HEK293 (cell line): ENCODE data around the gene MLLT6.

Experiments
- FEZF1 ChIP-seq: fragments of 450-650 bp; formaldehyde crosslinking; IDR thresholded peaks from 2 replicates; pipeline ENCODE4 v1.5.1; 2016; ENCODE audit warnings: missing biosample characterization, missing genetic modification characterization
- PRDM1 ChIP-seq: fragments of 450-650 bp; formaldehyde crosslinking; IDR thresholded peaks from 2 replicates; pipeline ENCODE4; 2016; ENCODE audit warnings: missing biosample characterization, missing genetic modification characterization
- REPIN1 ChIP-seq: fragments of 450-650 bp; formaldehyde crosslinking; IDR thresholded peaks from 2 replicates; pipeline ENCODE4 v1.5.1; 2017; ENCODE audit warnings: missing biosample characterization, missing genetic modification characterization, low read depth
- ZBTB48 ChIP-seq: fragments of 450-650 bp; formaldehyde crosslinking; IDR thresholded peaks from 2 replicates; pipeline ENCODE4 v1.5.1; 2016; ENCODE audit warnings: missing biosample characterization, missing genetic modification characterization
- ZNF112 ChIP-seq: fragments of 450-650 bp; formaldehyde crosslinking; IDR thresholded peaks from 2 replicates; pipeline ENCODE4 v1.5.0; 2017; ENCODE audit warnings: missing biosample characterization, missing genetic modification characterization
- ZNF140 ChIP-seq: fragments of 450-650 bp; formaldehyde crosslinking; IDR thresholded peaks from 2 replicates; pipeline ENCODE4 v1.5.1; 2016; ENCODE audit warnings: missing biosample characterization, missing genetic modification characterization
- ZNF157 ChIP-seq: fragments of 450-650 bp; formaldehyde crosslinking; IDR thresholded peaks from 2 replicates; pipeline ENCODE4 v1.5.1; 2016; ENCODE audit warnings: missing biosample characterization, missing genetic modification characterization
- ZNF16 ChIP-seq: fragments of 450-650 bp; formaldehyde crosslinking; IDR thresholded peaks from 2 replicates; pipeline ENCODE4 v1.5.1; 2016; ENCODE audit warnings: low read depth, missing biosample characterization, missing genetic modification characterization
- ZNF184 ChIP-seq: fragments of 450-650 bp; IDR thresholded peaks from 2 replicates; pipeline ENCODE4 v1.5.1; 2018; ENCODE audit warnings: missing biosample characterization, mild to moderate bottlenecking, missing genetic modification characterization
- ZNF23 ChIP-seq: fragments of 450-650 bp; formaldehyde crosslinking; IDR thresholded peaks from 2 replicates; pipeline ENCODE4 v1.5.1; 2016; ENCODE audit warnings: missing biosample characterization, missing genetic modification characterization, borderline replicate concordance
- ZNF24 ChIP-seq: fragments of 450-650 bp; formaldehyde crosslinking; IDR thresholded peaks from 2 replicates; pipeline ENCODE4 v1.5.1; 2016; ENCODE audit warnings: missing biosample characterization, missing genetic modification characterization
- ZNF292 ChIP-seq: fragments of 450-650 bp; formaldehyde crosslinking; IDR thresholded peaks from 2 replicates; pipeline ENCODE4 v1.5.1; 2016; ENCODE audit warnings: low read depth, missing biosample characterization, missing genetic modification characterization, borderline replicate concordance
- ZNF350 ChIP-seq: fragments of 450-650 bp; formaldehyde crosslinking; IDR thresholded peaks from 2 replicates; pipeline ENCODE4 v1.5.0; 2017; ENCODE audit warnings: missing biosample characterization, mild to moderate bottlenecking, missing genetic modification characterization
- ZNF366 ChIP-seq: fragments of 450-650 bp; formaldehyde crosslinking; conservative IDR thresholded peaks from 2 replicates; pipeline ENCODE4 v1.5.1; 2016; ENCODE audit warnings: missing biosample characterization, missing genetic modification characterization
- ZNF488 ChIP-seq: fragments of 450-650 bp; formaldehyde crosslinking; IDR thresholded peaks from 2 replicates; pipeline ENCODE4 v1.5.1; 2016; ENCODE audit warnings: missing biosample characterization, missing genetic modification characterization
- ZNF585B ChIP-seq: fragments of 450-650 bp; formaldehyde crosslinking; IDR thresholded peaks from 2 replicates; pipeline ENCODE4 v1.5.1; 2016; ENCODE audit warnings: missing biosample characterization, missing genetic modification characterization
- ZNF621 ChIP-seq: fragments of 450-650 bp; formaldehyde crosslinking; IDR thresholded peaks from 2 replicates; pipeline ENCODE4 v1.5.1; 2017; ENCODE audit warnings: missing biosample characterization, missing genetic modification characterization
- ZNF639 ChIP-seq: fragments of 450-650 bp; formaldehyde crosslinking; IDR thresholded peaks from 2 replicates; pipeline ENCODE4 v1.5.1; 2016; ENCODE audit warnings: missing biosample characterization, missing genetic modification characterization
- ZNF654 ChIP-seq: fragments of 450-650 bp; formaldehyde crosslinking; IDR thresholded peaks from 2 replicates; pipeline ENCODE4 v1.5.1; 2016; ENCODE audit warnings: low read depth, missing biosample characterization, missing genetic modification characterization
- ZNF830 ChIP-seq: fragments of 450-650 bp; IDR thresholded peaks from 2 replicates; pipeline ENCODE4 v1.5.0; 2018; ENCODE audit warnings: missing biosample characterization, missing genetic modification characterization, low read depth, mild to moderate bottlenecking, moderate library complexity
- ZSCAN23 ChIP-seq: fragments of 450-650 bp; formaldehyde crosslinking; IDR thresholded peaks from 2 replicates; pipeline ENCODE4 v1.5.1; 2016; ENCODE audit warnings: missing biosample characterization, missing genetic modification characterization
- TF ChIP-seq, protein P1 (sequence below): fragments of 450-650 bp; formaldehyde crosslinking; IDR thresholded peaks from 2 replicates; pipeline ENCODE4 v1.5.1; 2016; ENCODE audit warnings: missing biosample characterization, missing genetic modification characterization
- TF ChIP-seq, protein P2 (sequence below): fragments of 450-650 bp; formaldehyde crosslinking; IDR thresholded peaks from 2 replicates; pipeline ENCODE4 v1.5.1; 2016; ENCODE audit warnings: missing biosample characterization, missing genetic modification characterization
- TF ChIP-seq, protein P3 (sequence below): fragments of 450-650 bp; formaldehyde crosslinking; IDR thresholded peaks from 2 replicates; pipeline ENCODE4 v1.5.1; 2016; ENCODE audit warnings: missing biosample characterization, missing genetic modification characterization
- TF ChIP-seq, protein P4 (sequence below): sonication (generic); formaldehyde crosslinking; IDR thresholded peaks from 2 replicates; pipeline ENCODE4 v1.8.1; 2022; ENCODE audit warnings: mild to moderate bottlenecking, moderate library complexity, missing genetic modification reagents

Gene MLLT6

DNA sequence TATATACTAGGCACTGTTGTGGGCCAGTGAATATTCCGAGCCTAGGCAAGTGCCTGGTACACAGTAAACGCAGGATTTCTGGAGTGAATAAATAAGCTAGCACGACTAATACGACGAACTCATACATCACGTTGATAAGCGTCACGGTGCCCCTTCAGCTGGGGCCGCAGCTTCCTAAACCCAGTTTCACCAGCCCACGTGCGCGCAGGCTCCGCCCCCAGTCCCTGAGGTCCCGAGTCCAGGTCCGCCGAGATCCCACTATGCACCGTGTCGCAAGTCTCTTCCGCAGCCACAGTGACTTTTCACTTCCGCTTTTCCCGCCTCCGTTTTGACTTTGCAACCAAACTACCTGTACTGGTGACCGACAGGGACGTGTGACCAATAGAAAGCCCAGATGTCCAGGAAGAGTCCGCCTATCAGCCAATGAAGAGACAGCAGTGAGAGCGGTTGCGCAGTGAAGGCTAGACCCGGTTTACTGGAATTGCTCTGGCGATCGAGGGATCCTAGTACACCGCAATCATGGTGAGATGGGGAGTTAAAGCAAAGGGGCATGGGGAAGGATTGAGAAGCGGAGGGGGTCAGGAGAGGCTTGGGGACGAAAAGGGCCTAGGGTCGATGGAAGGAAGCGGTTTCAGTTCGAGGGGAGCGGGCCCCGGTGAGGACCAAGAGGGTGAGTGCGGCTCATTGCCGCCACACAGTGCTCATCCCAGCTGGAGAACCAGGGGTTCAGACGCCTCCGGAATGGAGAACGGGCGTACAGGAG is 47.4 kb downstream of the MLLT6 start, which contains the start of gene PSMB3 (continued):
- TF ChIP-seq, protein P1, sequence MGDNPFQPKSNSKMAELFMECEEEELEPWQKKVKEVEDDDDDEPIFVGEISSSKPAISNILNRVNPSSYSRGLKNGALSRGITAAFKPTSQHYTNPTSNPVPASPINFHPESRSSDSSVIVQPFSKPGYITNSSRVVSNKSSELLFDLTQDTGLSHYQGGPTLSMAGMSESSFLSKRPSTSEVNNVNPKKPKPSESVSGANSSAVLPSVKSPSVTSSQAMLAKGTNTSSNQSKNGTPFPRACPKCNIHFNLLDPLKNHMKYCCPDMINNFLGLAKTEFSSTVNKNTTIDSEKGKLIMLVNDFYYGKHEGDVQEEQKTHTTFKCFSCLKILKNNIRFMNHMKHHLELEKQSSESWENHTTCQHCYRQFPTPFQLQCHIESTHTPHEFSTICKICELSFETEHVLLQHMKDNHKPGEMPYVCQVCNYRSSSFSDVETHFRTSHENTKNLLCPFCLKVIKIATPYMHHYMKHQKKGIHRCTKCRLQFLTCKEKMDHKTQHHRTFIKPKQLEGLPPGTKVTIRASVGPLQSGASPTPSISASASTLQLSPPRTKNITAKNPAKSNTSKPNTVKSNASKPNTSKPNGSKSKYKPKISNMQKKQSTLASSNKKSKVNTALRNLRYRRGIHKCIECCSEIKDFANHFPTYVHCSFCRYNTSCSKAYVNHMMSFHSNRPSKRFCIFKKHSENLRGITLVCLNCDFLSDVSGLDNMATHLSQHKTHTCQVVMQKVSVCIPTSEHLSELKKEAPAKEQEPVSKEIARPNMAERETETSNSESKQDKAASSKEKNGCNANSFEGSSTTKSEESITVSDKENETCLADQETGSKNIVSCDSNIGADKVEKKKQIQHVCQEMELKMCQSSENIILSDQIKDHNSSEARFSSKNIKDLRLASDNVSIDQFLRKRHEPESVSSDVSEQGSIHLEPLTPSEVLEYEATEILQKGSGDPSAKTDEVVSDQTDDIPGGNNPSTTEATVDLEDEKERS (tag by site-specific recombination), result no peak
- TF ChIP-seq ZNF23 (tag by site-specific recombination) (no peak), ZNF830 (tag by site-specific recombination) (no peak), ZNF184 (tag by site-specific recombination) (no peak), ZNF488 (no peak), ZNF366 (no peak), ZNF654 (tag by site-specific recombination) (no peak), ZNF16 (tag by site-specific recombination) (no peak), ZNF140 (tag by site-specific recombination) (no peak), ZNF585B (tag by site-specific recombination) (no peak), PRDM1 (peak; percentile 83), ZNF639 (tag by site-specific recombination) (0 out of 2 replicates have a peak, but pooled peaks have one; percentile 80), ZNF112 (tag by site-specific recombination) (no peak), ZSCAN23 (tag by site-specific recombination) (no peak), ZBTB48 (tag by site-specific recombination) (peak; percentile 66; the same call in 1 of the 2 replicates), REPIN1 (tag by site-specific recombination) (no peak), ZNF157 (tag by site-specific recombination) (no peak), ZNF350 (tag by site-specific recombination) (no peak), ZNF292 (tag by site-specific recombination) (no peak), ZNF24 (tag by site-specific recombination) (0 out of 2 replicates have a peak, but pooled peaks have one; percentile 17), ZNF621 (no peak), FEZF1 (no peak)
- TF ChIP-seq, protein P2, sequence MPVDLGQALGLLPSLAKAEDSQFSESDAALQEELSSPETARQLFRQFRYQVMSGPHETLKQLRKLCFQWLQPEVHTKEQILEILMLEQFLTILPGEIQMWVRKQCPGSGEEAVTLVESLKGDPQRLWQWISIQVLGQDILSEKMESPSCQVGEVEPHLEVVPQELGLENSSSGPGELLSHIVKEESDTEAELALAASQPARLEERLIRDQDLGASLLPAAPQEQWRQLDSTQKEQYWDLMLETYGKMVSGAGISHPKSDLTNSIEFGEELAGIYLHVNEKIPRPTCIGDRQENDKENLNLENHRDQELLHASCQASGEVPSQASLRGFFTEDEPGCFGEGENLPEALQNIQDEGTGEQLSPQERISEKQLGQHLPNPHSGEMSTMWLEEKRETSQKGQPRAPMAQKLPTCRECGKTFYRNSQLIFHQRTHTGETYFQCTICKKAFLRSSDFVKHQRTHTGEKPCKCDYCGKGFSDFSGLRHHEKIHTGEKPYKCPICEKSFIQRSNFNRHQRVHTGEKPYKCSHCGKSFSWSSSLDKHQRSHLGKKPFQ (tag by site-specific recombination), result no peak; the same call in 1 of the 2 replicates
- TF ChIP-seq, protein P3, sequence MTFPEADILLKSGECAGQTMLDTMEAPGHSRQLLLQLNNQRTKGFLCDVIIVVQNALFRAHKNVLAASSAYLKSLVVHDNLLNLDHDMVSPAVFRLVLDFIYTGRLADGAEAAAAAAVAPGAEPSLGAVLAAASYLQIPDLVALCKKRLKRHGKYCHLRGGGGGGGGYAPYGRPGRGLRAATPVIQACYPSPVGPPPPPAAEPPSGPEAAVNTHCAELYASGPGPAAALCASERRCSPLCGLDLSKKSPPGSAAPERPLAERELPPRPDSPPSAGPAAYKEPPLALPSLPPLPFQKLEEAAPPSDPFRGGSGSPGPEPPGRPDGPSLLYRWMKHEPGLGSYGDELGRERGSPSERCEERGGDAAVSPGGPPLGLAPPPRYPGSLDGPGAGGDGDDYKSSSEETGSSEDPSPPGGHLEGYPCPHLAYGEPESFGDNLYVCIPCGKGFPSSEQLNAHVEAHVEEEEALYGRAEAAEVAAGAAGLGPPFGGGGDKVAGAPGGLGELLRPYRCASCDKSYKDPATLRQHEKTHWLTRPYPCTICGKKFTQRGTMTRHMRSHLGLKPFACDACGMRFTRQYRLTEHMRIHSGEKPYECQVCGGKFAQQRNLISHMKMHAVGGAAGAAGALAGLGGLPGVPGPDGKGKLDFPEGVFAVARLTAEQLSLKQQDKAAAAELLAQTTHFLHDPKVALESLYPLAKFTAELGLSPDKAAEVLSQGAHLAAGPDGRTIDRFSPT (tag by site-specific recombination), result no peak; the same call in 1 of the 2 replicates
- TF ChIP-seq, protein P4, sequence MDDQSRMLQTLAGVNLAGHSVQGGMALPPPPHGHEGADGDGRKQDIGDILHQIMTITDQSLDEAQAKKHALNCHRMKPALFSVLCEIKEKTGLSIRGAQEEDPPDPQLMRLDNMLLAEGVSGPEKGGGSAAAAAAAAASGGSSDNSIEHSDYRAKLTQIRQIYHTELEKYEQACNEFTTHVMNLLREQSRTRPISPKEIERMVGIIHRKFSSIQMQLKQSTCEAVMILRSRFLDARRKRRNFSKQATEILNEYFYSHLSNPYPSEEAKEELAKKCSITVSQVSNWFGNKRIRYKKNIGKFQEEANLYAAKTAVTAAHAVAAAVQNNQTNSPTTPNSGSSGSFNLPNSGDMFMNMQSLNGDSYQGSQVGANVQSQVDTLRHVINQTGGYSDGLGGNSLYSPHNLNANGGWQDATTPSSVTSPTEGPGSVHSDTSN (CRISPR knock-in tag), result peak; percentile 97
